Activated CD4-positive, CD25-positive, alpha-beta regulatory T cell treated with anti-CD3 and anti-CD28 coated beads, Interleukin-2, amount 50 U/mL, for 24 hours (primary cell): ENCODE data around the gene CTXND1.

Experiments used
- ATAC-seq, 2 donors: fragments of 150-1000 bp; cut with Tn5 transposase; one replicate each; pipeline ENCODE4 v1.10.0; 2021; ENCODE audit warnings: mild to moderate bottlenecking in 1 of 2, moderate library complexity in 1 of 2

Gene CTXND1

DNA sequence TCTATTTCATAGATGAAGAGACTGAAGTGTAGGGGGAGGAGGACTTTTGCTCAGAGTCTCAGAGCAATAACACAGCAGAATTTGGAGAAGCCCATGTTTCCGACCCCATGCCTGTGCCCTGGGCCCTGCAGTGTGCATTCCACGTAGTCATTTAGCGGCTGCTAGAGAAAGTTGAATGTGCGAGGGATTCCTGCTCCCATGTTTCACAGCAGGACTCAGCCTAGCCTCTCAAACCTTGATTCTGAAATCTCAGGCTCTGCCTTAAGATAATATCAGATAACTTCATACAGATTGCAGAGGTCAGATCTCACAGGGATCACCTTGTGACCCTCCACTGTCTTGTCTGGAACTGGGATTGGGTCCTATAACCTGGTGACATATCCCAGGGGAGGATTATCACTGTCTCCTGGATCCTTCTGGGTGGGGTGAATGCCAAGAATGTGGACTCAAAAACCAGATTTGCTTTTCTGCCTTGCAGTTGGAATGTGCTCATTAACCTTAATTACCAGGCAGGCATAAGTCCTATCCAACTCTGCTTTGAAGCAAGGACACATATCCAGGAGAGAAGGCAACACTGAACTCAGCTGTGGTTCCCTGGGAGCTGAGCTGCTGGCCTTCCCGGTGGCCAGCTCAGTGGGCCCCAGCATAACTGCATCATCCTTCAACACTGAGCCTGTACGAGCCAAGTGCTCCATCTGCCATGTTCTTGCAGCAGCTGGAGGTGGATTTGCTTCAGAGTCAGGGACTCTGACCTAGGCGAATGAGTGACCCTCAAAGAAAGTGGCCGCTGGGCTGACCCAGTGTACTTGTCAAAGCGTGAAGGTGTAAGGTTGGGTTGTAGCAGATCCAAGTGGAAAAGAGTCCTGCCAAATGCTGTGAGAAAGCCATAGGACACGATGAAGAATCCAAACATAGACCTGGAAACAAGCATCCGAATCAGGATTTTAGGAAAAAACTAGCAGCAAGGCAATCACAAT, 43.0 kb downstream of the CTXND1 start:
- no peak for ATAC-seq

DNA sequence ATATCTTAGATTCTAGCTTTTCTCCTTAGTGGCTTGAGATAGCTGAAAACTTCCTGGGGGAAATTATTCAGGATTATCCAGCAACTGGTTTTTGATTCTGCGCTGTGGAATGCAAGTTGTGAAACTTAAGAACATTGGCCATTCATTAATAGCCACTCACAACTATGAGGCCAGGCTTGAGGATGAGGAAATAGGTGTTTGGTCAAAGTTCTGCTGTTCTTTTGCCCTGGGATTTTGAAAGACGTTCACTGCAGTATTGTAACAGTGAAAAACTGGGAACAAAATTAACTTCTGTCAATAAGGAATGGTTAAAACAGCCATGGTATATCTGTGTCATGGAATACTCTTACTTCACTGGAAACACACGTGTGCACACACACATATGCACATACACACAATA, 44.1 kb downstream of the CTXND1 start:
- no peak for ATAC-seq

DNA sequence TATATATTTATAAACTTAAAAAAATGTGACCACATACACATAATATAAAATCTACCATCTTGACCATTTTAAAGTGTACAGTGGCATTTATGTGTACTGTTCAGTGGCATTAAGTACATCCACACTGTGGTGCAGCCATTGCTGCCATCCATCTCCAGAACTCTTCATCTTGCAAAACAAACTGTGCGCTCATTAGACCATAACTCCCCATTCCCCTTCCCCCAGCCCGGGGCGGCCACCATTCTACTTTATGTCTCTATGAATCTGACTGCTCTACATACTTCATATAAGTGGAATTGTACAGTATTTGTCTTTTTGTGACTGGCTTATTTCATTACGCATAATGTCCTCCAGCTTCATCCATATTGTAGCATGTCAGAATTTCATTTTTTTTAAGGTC, 47.8 kb downstream of the CTXND1 start:
- ATAC-seq = no peak

DNA sequence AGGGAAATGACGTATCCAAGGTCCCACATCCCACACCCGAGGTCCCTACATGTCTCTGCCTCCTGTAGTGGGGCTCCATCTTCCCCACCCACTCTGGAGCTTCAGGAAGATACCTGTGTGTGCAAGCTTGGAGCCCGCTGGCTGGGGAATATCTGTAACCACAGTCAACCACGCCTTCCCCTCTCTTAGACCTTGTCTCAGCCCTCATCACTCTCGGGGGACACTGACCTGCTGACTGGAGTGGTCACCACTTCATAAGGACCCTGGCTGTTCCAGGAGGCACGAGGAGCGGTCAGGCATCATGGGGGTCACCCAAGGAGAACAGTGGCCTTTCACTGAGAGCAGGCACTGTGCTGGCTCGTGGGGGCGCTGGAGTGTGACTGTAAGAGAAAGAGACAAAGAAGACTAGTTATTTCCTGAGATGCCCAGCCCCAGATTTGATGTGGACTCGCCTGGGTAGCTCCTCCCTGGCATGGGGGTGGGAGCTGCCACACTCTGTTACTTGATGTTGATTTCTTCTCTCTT, 48.6 kb downstream of the CTXND1 start:
- ATAC-seq = no peak

- no peak for ATAC-seq
Measured at GRCh38 chr15:80202641-80203360, 49.2 kb downstream of the CTXND1 start.

- ATAC-seq = no peak
Measured at GRCh38 chr15:80202016-80202315, 50.0 kb downstream of the CTXND1 start.

GRCh38 chr15:80201256-80202015, 50.6 kb downstream of the CTXND1 start:
- ATAC-seq = no peak

DNA sequence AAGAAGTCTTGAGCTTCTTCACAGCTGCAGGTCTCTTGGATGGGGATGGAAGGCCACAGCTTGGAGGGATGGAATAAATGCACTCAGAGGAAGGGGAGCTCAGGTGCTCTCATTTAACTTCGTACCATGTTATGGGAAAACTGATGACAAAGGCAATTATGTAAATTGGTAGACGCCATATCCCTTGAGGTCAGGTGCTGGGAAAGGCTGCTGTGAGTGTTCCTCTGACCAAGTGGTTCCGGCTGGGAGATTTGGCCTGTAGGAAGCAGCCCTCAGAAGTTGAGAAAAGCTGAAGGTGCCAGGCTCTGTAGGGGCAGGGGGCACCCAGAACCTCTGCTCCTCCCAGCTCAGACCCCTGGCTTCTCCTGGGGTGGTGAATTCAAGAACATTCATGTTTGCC, 52.1 kb downstream of the CTXND1 start:
- ATAC-seq = no peak

GRCh38 chr15:80199366-80199765, 52.6 kb downstream of the CTXND1 start:
- ATAC-seq = no peak

DNA sequence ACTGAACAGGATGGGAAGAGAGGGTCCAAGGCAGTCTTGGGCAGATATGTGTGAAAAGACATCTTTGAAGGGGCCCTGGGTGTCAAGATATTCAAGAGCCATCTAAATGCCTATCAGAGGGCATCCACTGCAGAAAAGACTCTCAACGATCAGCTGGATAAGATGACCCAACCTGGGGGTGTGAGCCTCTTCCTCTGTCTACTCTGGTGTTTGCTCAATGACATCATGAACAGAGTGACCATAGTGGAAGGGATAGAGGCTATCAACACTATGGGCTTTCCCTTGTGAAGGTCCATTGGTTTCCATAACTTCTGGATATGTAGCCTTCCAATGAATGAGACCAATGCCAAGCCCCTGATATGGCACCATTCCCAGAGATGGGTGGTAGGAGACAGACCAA, 57.1 kb downstream of the CTXND1 start:
- ATAC-seq = no peak

DNA sequence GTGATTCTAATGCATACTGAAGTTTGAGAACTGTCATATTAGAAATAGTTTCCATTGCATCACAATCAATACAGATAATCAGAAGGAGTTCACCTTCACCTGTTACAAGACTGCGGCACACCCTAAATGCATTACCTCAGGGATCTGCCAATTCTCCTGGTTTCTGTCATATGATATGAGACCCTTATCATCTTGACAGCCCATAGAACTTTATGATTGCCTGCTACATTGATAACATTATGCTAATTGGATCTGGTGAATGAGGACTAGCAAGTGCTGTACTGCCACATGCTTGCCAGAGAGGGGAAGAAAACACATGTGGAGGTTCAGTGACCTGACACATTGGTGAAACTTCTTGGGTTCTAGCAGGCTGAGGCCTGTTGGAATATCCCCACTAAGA, 57.8 kb downstream of the CTXND1 start:
- no peak for ATAC-seq

GRCh38 chr15:80191897-80192595, 60.0 kb downstream of the CTXND1 start:
- no peak for ATAC-seq

DNA sequence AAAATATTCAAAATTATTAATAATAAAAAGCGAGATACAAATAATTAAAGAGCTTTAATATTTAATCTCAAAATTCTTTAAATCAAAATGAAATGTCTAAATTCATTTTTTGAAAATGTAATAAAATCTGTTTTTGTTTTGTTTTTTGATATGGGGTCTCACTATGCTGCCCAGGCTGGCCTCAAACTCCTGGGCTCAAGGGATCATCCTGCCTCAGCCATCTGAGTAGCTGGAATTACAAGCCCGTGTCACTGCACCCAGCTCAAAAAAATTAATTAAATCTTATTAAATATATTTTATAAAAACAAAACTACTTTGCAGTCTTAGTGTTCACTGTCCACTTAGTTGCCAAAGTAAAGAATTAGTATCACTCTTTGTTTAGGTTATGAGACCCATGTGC, 60.8 kb downstream of the CTXND1 start:
- no peak for ATAC-seq

- ATAC-seq = no peak
Measured at GRCh38 chr15:80188251-80188650, 63.8 kb downstream of the CTXND1 start.

DNA sequence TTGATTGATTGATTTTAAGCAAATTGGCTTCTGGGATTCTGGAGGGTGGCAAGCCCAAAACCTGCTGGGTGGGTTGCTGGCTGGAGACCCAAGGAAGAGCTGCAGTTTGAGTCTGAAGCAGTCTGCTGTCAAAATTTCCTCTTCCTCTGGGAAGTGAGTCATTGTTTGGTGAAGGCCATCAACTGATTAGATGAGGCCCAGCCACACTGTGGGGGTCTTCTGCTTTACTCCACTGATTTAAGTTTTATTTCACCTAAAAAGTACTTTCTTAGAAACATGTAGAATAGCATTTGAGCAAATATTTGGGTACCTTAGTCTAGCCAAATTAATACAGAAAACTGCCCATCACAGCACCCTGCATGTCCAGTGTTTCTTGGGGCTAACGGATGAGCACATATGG, 65.4 kb downstream of the CTXND1 start:
- ATAC-seq = no peak

GRCh38 chr15:80186066-80186465, 65.9 kb downstream of the CTXND1 start:
- ATAC-seq = no peak

GRCh38 chr15:80185152-80185551, 66.9 kb downstream of the CTXND1 start:
- ATAC-seq = no peak

- ATAC-seq = no peak
Measured at GRCh38 chr15:80184554-80184953, 67.5 kb downstream of the CTXND1 start.

GRCh38 chr15:80183886-80184285, 68.1 kb downstream of the CTXND1 start:
- no peak for ATAC-seq

- no peak for ATAC-seq
Measured at GRCh38 chr15:80183306-80183705, 68.7 kb downstream of the CTXND1 start.

DNA sequence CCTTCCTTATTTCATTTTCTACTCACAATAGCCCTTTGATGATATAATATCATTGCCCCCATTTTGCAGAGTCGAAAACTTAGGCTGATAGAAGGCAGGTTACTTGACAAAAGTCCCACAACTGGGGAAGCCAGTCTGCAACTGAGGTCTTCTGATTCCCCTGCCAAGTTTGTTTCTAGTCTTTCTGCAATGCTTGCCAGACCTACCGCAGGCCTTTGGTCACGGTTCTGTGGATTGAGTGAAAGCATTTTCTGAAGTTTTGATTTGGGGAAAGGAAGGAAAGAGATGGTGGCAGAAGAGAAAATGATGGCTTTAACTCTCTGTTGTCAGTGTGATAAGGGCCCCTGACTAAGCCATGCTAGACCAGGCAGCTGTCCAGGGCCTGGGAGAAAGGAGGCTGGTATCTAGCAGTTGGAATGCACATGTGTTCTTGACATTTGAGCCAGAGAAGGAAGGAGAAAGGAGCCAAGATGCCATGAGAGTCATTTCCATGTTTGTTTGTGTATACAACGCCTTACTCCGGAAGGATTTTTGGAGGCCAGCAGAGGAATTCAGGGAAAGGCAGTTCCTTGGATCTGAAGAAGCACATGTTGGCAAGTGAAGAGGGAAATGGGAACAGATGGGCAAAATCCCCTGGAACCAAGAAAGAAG, 69.3 kb downstream of the CTXND1 start:
- no peak for ATAC-seq

DNA sequence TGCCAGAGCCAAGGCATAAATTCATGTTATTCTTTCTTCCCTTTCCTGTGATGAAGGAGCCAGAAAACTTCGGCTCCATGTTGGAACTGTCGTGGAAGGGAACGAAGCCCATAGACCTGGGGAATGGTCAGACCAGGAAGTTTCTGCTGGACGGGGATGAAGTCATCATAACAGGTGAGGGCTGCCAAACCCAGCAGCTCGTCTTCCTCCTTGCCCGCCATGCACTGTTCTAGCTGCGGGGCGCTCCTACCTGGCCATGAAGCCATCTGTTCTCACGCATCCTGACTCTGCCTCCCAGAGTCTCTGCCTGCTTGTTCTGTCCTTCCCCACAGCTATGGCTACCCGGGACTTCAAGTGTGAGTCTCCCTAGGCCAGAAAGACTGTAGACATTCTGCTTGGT, 71.0 kb downstream of the CTXND1 start:
- no peak for ATAC-seq
